Endothelial cell of umbilical vein (primary cell): ENCODE results near the gene KY. TPM values are rescaled to one million over a fixed set of nuclear protein-coding genes. Genes with fewer than 3 reads are reported as not detected.

ENCODE experiments used
- BruUV-seq: library from RNA; stranded (reverse); fragments of 400-500 nt; replicated peaks from 2 replicates; lab custom pipeline; 2021; lab: Mats Ljungman, UMichigan
- CTCF ChIA-PET: fragments of 300-600, 350-600 bp; sonication (Branson Sonifier 250); formaldehyde crosslinking; loops from one replicate; lab custom pipeline; 2021; ENCODE audit warnings: antibody characterized with exemption, inconsistent platforms; lab: Charles Lee
- POLR2A ChIA-PET: fragments of 300-600, 350-600 bp; sonication (Branson Sonifier 250); formaldehyde crosslinking; loops from one replicate; lab custom pipeline; 2021; ENCODE audit warnings: antibody characterized with exemption, inconsistent platforms; lab: Charles Lee
- DNase-seq: peaks from one replicate; pipeline ENCODE4 v3.0.0-alpha.2; 2011; ENCODE audit warnings: low read depth, low spot score
- FAIRE-seq: peaks from 2 replicates; lab custom pipeline; 2011; peaks lifted over from hg19 to GRCh38; lab: Jason Lieb, UNC
- H2AFZ ChIP-seq: 2 replicates; pipeline ENCODE4 v1.6.0; 2012; ENCODE audit warnings: low read depth, low read length, control low read depth, inconsistent platforms
- H3K27ac ChIP-seq: 2 replicates; pipeline ENCODE4 v1.5.1; 2011; ENCODE audit warnings: low read depth, mild to moderate bottlenecking, control low read depth, low read length, moderate library complexity; ENCODE audit not compliant: insufficient read depth
- H3K27me3 ChIP-seq, 2 experiments: 2 replicates each; pipeline versions ENCODE4 v1.6.0 to v1.6.1; 2011; ENCODE audit warnings: low read length in 2 of 2, mixed read lengths in 1 of 2; ENCODE audit not compliant: control insufficient read depth in 2 of 2, insufficient read depth in 2 of 2
- H3K36me3 ChIP-seq, 2 experiments: 2 replicates in 1 of 2; 3 replicates in 1 of 2; pipeline ENCODE4 v1.5.1; 2011; ENCODE audit warnings: low read length in 2 of 2, mild to moderate bottlenecking in 1 of 2, moderate library complexity in 1 of 2; ENCODE audit not compliant: control insufficient read depth in 2 of 2, insufficient read depth in 2 of 2; ENCODE audit errors: extremely low read depth in 1 of 2
- H3K4me1 ChIP-seq: 3 replicates; pipeline ENCODE4 v1.5.1; 2011; ENCODE audit warnings: mild to moderate bottlenecking, low read length; ENCODE audit not compliant: control insufficient read depth, insufficient read depth; ENCODE audit errors: extremely low read depth
- H3K4me2 ChIP-seq: 2 replicates; pipeline ENCODE4 v1.6.1; 2011; ENCODE audit warnings: low read length, control low read depth, mixed read lengths; ENCODE audit not compliant: insufficient read depth
- H3K4me3 ChIP-seq, 3 experiments: fragments of 200-600 bp in 1 of 3; sonication (generic), shearing (Covaris generic) in 1 of 3; replicated peaks in 1 of 3; 2 replicates each; pipeline ENCODE4 v1.5.1; 2011 to 2016; ENCODE audit warnings: control low read depth in 3 of 3, low read length in 3 of 3, mild to moderate bottlenecking in 2 of 3, inconsistent platforms in 1 of 3, low read depth in 1 of 3, moderate library complexity in 1 of 3; ENCODE audit not compliant: insufficient read depth in 1 of 3
- H3K79me2 ChIP-seq: 2 replicates; pipeline ENCODE4 v1.6.0; 2012; ENCODE audit warnings: low read length, inconsistent platforms; ENCODE audit not compliant: control insufficient read depth, insufficient read depth
- H3K9ac ChIP-seq: replicated peaks from 2 replicates; pipeline ENCODE3; 2011; ENCODE audit warnings: low read length, control low read depth; ENCODE audit not compliant: insufficient read depth; ENCODE audit errors: extremely low read depth
- H3K9me1 ChIP-seq: replicated peaks from 3 replicates; pipeline ENCODE4 v1.6.0; 2011; ENCODE audit warnings: mild to moderate bottlenecking, low read length; ENCODE audit not compliant: control insufficient read depth, insufficient read depth; ENCODE audit errors: extremely low read depth
- H3K9me3 ChIP-seq: replicated peaks from 2 replicates; pipeline ENCODE4 v1.5.1; 2012; ENCODE audit warnings: low read length, inconsistent platforms; ENCODE audit not compliant: control insufficient read depth, insufficient read depth
- H4K20me1 ChIP-seq: replicated peaks from 2 replicates; pipeline ENCODE3; 2011; ENCODE audit warnings: mild to moderate bottlenecking, low read length; ENCODE audit not compliant: control insufficient read depth, insufficient read depth; ENCODE audit errors: extremely low read depth
- CTCF ChIP-seq, 2 donors: IDR thresholded peaks; 1 replicate in 1 of 2; 2 replicates in 1 of 2; pipeline ENCODE4 v1.5.1; 2011; ENCODE audit warnings: low read length in 2 of 2, mild to moderate bottlenecking in 2 of 2, moderate library complexity in 2 of 2, control low read depth in 1 of 2, inconsistent platforms in 1 of 2, low read depth in 1 of 2; ENCODE audit not compliant: insufficient read depth in 1 of 2; ENCODE audit errors: extremely low read depth in 1 of 2
- EZH2 ChIP-seq: IDR thresholded peaks from 2 replicates; pipeline ENCODE4 v1.6.1; 2012; ENCODE audit warnings: borderline replicate concordance, low read depth, mild to moderate bottlenecking, moderate library complexity, low read length, inconsistent platforms; ENCODE audit not compliant: severe bottlenecking
- FOS ChIP-seq: IDR thresholded peaks from 2 replicates; pipeline ENCODE4 v1.6.1; 2011; ENCODE audit warnings: mild to moderate bottlenecking, low read length, moderate library complexity, borderline replicate concordance; ENCODE audit not compliant: insufficient read depth
- GATA2 ChIP-seq: IDR thresholded peaks from 2 replicates; pipeline ENCODE4 v1.7.0; 2011; ENCODE audit warnings: low read depth, mild to moderate bottlenecking, moderate library complexity, mixed read lengths, low read length; ENCODE audit not compliant: insufficient read length, insufficient read depth
- JUN ChIP-seq: IDR thresholded peaks from 2 replicates; pipeline ENCODE4 v1.6.1; 2011; ENCODE audit warnings: borderline replicate concordance, low read depth; ENCODE audit not compliant: insufficient read length, insufficient read depth
- MAX ChIP-seq: IDR thresholded peaks from 2 replicates; pipeline ENCODE4 v1.6.1; 2011; ENCODE audit not compliant: insufficient read depth, insufficient read length
- MYC ChIP-seq: IDR thresholded peaks from one replicate; pipeline ENCODE4 v1.6.1; 2011; ENCODE audit warnings: mild to moderate bottlenecking, low read depth, low read length
- POLR2A ChIP-seq: IDR thresholded peaks from 2 replicates; pipeline ENCODE4 v1.6.1; 2012; ENCODE audit warnings: low read depth, mild to moderate bottlenecking, control low read depth, low read length
- POLR2AphosphoS5 ChIP-seq: IDR thresholded peaks from 2 replicates; pipeline ENCODE4 v1.6.1; 2012; ENCODE audit warnings: low read depth, mild to moderate bottlenecking, control low read depth, low read length, moderate library complexity; ENCODE audit not compliant: insufficient read depth
- dilution Hi-C: fragments of 300-500 bp; cut with MboI; formaldehyde crosslinking; loops from one replicate; pipeline ENCODE4 v1.15.0; 2019; ENCODE audit warnings: low sequenced_read_pairs; ENCODE audit not compliant: extremely low pct_ligation_motif_present
- intact Hi-C: fragments of 100-400 bp; cut with micrococcal nuclease; formaldehyde crosslinking; loops from one replicate; pipeline ENCODE4 v1.10.0; 2022
- polyA plus RNA-seq, 4 experiments: library from polyadenylated mRNA; depleted of rRNA in 3 of 4; stranded (reverse) in 3 of 4; unstranded in 1 of 4; fragments of >200 nt; gene quantifications; 2 replicates each; pipeline versions ENCODE4 v1.2.1 to v1.2.3, GENCODE V29; 2011 to 2012; ENCODE audit warnings: missing spikeins in 1 of 4
- total RNA-seq: library from RNA; stranded (reverse); gene quantifications from 2 replicates; pipeline ENCODE4 v1.2.3, GENCODE V29; 2021

KY gene
- total and polyA plus RNA-seq, 2 donors (not counting 3 experiments of a cell fraction or from before 2014, with no cell fraction given): not detected

- FAIRE-seq: no peak
- TF ChIP-seq MYC (no peak), POLR2A (no peak), MAX (no peak), CTCF (IDR thresholded peaks at IDR 0.05; ENCODE audit: extremely low read depth in 1 of 2, insufficient read depth in 1 of 2, low read depth in 1 of 2, low read length in 2 of 2) (no peak), EZH2 (no peak), GATA2 (no peak), JUN (no peak), FOS (no peak), POLR2AphosphoS5 (no peak)
- POLR2A ChIA-PET: no interaction called here
Measured at GRCh38 chr3:134693804-134694203, 43.0 kb upstream of the KY start.

More at GRCh38 chr3:134693804-134694203, 43.0 kb upstream of the KY start:
- no peaks in the 10 kb centered on the region for H3K9me3 ChIP-seq
- no peak overlapping the region for H2AFZ ChIP-seq
- H3K9me1 ChIP-seq: no peaks in the 10 kb centered on the region
- H3K4me1 ChIP-seq: no peaks in the 10 kb centered on the region
- H3K27me3 ChIP-seq: peaks cover 0 to 5% of the 10 kb centered on the region in 2 experiments
- H3K79me2 ChIP-seq: no peaks in the 10 kb centered on the region
- no peak overlapping the region for H3K4me3 ChIP-seq
- H3K9ac ChIP-seq: no peak overlapping the region
- H3K36me3 ChIP-seq: no peaks in the 10 kb centered on the region
- CTCF ChIA-PET: interaction anchor here (1.0 kb wide), 1 partner anchor 12 kb away, joined by 3 read pairs; no protein-coding TSS in a partner anchor
- H3K4me2 ChIP-seq: no peak overlapping the region
- no TSS peak for BruUV-seq
- no peaks in the 10 kb centered on the region for H4K20me1 ChIP-seq
- DNase-seq: no peak
- intact Hi-C loops: no loop called here
- H3K27ac ChIP-seq: no peak overlapping the region
- dilution Hi-C loops: no loop called here
